ENCODE results near the gene PDE10A.

- TF ChIP-seq CTCF (IDR thresholded peaks at IDR 0.05): no peak
- no peak for TF ChIP-seq POLR2A (IDR thresholded peaks at IDR 0.05)
Observed at GRCh38 chr6:165702669-165703068, 39.6 kb upstream of the PDE10A start.

Measured in tibial nerve (tissue), 3 donors.